NT2/D1 (cell line): ENCODE results near the gene CNTN2.

Experiments
- SUZ12 ChIP-seq: IDR thresholded peaks from 2 replicates; pipeline ENCODE4 v1.6.1; 2011; ENCODE audit not compliant: insufficient read length, insufficient read depth; ENCODE audit errors: extremely low read depth
- YY1 ChIP-seq: IDR thresholded peaks from 2 replicates; pipeline ENCODE4 v1.6.1; 2011; ENCODE audit not compliant: insufficient read length, insufficient read depth
- ZNF274 ChIP-seq: IDR thresholded peaks from 2 replicates; pipeline ENCODE4 v1.6.1; 2011; ENCODE audit warnings: mild to moderate bottlenecking, low read depth, low read length

GRCh38 chr1:205069371-205070125 lies 26.5 kb downstream of the CNTN2 start:
- TF ChIP-seq SUZ12: no peak
- TF ChIP-seq YY1: no peak
- TF ChIP-seq ZNF274: no peak
